Measurements from ENCODE around the gene AVPR2. TPM values are rescaled to one million over a fixed set of nuclear protein-coding genes. Genes with fewer than 3 reads are reported as not detected.

The AVPR2 gene
- total RNA-seq, 1 donor from 2014 or later, result not detected

DNA sequence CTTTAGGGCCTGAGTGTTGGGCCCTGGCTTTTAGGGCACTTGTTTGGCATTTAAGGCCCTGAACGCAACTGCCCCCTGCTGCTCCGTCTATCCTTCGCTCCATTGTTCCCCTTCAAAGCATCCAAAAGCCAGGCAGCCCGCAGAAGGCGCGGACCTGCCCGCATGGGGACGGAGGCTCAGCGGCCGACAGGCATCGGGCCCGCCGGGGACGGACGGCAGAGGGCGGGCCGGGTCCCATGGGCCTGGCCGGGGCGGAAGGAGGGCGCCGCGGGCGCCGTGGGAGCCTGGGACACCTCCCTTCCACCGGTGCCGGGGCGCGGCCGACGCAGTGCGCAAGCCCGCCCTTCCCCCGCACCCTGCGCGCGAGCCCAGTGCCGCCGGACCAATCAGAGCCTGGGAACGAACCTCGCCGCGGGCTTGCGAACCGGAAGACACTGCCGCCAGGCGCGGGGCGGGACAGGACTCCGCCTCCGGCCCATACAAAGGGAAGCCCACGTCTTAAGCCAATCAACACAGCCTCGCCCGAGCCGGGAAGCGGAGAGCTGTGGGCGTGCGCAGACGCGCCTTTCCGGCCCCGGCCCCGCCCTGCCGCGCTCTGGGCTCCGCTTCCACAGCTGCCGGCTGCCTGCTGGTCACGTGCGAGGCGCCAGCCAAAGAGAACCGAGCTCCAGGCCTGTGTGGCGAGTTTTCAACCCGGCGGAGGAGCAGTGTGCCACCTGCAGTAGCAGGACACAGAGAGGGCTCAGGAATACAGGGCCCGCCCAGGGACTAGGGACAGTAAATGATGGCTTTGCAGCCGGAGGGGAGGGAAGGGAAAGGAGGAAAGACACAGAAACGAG, 23.7 kb downstream of the AVPR2 start:
- intact Hi-C loops (cut with micrococcal nuclease), result loop anchor here (1.0 kb wide), 4 partner anchors 19 to 619 kb away; partner anchors contain the start of genes HCFC1, IDH3G, IKBKG and SSR4

- intact Hi-C loops (cut with micrococcal nuclease), result loop anchor here (1.0 kb wide), 4 partner anchors 18 to 618 kb away; partner anchors contain the start of genes HCFC1, IDH3G, IKBKG and SSR4
These were observed 24.4 kb downstream of the AVPR2 start for GRCh38 chrX:153928846-153929245.

GRCh38 chrX:153929576-153929975, 25.1 kb downstream of the AVPR2 start:
- intact Hi-C loops (cut with micrococcal nuclease), result no loop called here

DNA sequence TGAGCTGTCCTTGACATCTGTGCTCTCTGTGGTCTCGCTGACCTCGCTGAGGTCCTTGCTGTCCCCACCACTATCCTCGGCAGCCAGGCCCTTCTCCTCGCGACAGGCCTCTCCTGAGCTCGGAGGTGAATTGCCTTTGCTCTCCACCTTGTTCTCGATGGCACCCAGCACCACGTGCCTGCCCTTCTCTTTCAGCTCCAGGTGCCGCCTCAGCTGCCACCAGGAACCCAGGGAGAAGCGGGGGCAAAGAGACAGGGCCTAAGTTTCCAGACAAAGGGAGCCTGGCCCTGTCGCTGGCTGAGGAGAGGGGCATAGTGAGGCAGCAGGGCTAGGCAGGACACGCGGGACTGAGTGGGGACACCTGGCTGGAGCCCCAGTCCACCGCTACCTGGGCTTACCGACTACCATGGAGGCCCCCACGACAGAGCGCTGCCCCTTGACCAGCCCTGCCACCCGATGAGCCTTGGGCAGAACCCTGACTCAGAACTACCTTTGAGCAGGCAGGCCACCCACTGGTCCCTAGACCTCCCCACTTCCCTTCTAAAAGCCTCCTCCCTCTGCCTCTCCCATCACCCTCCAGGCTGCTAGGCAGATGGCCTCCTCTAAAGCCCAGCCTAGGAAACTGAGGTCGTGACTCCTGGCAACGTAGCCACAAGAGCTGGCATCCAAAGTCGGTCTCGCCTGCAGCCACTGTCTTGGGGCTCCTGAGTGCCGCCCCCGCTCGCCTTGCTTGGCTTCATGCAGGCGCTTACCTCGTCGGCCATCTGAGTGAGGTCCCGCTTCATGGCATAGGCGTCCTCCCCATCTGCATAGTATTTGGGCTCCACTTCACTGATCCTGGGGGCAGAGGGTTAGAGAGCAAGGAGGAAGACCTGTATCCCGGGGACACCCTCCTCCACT, 25.8 kb downstream of the AVPR2 start:
- intact Hi-C loops (cut with micrococcal nuclease), result no loop called here

- intact Hi-C loops (cut with micrococcal nuclease), result no loop called here
These were observed 26.7 kb downstream of the AVPR2 start for GRCh38 chrX:153931151-153931550.

DNA sequence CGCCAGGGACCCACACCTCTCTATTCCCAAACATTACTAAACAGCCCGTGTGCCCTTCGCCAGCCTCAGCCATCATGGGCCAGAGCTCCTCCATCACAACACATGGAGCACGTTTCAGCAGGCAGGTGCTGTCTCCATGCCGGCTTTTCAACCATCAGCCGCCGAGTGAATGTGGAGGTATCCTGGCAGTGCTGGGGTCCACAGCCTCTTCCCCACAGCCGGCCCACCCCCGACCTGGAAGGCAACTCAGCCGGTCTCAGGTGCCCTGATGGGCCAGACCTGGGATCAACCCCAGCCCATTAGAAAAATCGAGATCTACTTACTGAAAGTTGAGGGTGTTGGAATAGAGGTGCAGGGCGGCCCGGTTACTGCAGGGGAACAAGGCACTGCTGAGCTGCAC, 27.3 kb downstream of the AVPR2 start:
- intact Hi-C loops (cut with micrococcal nuclease), result no loop called here

DNA sequence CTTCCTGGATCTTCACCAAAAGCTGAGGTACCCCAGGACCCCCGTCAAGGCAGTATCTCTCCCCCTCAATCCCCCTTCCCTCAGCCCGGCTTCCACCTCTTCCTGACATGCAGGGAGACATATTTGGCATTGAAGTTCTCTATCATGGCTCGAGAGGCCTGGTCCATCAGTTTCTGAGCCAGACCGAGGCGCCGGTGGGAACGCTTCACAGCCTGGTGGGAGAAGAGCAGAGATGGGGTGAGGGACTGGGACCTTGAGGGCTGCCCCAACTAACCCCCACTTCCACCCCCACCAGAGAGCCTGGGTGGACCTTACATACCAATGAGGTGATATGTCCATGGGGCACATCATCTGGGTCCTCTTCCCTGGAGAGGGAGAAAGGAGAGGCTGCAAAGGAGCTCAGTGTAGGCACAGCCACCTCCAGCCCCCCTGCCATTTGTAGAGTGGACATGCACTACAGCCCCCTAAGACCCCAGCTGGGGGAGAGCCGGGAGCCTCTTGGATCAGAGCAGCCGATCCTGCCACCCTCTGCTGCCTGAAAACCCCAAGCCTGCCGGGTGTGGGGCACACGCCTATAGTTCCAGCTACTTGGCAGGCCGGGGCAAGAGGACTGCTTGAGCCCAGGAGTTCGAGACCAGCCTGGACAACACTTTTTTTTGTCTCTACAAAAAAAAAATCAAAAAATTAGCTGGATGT, 27.9 kb downstream of the AVPR2 start:
- intact Hi-C loops (cut with micrococcal nuclease), result no loop called here

DNA sequence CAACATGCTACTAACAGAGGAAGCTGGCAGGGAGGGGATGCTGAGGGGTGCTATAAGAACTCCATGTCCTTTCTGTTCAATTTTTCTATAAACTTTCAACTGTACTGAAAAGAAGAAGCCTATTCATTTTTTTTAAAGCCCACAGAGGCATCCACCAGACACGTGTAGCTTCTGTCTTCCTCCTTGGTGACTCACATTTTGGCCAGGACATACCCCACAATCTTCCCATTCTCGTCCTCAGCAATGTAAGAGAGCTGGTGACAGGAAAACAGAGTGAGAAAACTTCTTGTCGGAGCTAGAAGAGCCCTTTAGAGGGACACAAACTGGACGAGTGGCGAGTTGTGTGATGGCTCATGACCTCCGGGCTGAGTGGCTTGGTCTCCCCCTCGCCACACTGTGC, 29.3 kb downstream of the AVPR2 start:
- intact Hi-C loops (cut with micrococcal nuclease), result no loop called here

GRCh38 chrX:153934148-153934761, 29.8 kb downstream of the AVPR2 start:
- intact Hi-C loops (cut with micrococcal nuclease), result no loop called here

- intact Hi-C loops (cut with micrococcal nuclease), result no loop called here
These were observed 30.4 kb downstream of the AVPR2 start, which contains the start of gene NAA10 for GRCh38 chrX:153934762-153935325. Gene NAA10 (minus strand): TSS chrX:153935037. CDS start chrX:153934904, 133 bp downstream.

DNA sequence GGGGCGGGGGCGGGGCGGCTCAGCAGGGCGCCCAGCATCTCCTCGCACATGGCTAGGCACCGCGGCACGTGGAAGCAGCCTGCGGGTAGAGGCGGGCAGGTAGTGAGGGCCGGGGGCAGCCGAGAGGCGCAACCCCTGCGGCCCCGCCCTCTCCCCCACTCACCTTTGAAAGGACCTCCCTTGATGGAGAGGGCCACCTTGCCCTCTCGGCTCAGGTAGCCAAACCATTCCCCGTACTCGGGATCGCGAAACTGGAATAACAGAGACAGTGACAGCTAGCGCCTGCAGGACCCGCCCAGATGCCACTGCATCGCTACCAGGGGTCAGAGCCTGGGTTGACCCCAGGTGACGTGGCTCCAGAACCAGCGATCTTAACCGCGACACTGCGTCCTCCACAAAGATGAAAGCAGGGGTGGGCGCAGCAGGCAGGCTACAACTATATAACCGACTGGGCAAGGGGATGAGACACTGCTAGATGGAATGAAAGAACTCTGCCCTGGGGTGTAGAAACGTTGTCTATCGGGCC, 30.9 kb downstream of the AVPR2 start:
- intact Hi-C loops (cut with micrococcal nuclease), result no loop called here

- intact Hi-C loops (cut with micrococcal nuclease), result no loop called here
These were observed 32.6 kb downstream of the AVPR2 start for GRCh38 chrX:153937056-153937455.

- intact Hi-C loops (cut with micrococcal nuclease), result no loop called here
These were observed 33.8 kb downstream of the AVPR2 start for GRCh38 chrX:153938226-153938786.

DNA sequence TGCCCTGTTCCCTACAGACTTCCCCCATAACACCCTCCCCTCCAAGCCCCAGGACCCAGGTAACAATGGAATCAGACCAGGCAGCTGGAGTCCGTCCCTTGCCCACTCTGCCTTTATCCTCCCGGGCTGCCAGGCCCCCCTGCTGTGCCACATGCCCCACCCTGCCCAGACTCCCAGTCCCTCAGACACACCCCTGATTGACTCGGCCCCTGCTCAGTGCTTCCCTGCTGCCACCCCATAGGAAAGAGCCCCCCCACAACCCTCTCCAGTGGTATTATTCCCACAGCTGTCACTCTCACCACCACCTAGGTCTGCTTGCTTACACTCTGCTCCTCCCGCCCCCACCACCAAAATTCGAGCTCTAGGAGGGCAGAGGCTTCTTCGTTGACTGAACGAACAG, 35.1 kb downstream of the AVPR2 start:
- intact Hi-C loops (cut with micrococcal nuclease), result no loop called here

DNA sequence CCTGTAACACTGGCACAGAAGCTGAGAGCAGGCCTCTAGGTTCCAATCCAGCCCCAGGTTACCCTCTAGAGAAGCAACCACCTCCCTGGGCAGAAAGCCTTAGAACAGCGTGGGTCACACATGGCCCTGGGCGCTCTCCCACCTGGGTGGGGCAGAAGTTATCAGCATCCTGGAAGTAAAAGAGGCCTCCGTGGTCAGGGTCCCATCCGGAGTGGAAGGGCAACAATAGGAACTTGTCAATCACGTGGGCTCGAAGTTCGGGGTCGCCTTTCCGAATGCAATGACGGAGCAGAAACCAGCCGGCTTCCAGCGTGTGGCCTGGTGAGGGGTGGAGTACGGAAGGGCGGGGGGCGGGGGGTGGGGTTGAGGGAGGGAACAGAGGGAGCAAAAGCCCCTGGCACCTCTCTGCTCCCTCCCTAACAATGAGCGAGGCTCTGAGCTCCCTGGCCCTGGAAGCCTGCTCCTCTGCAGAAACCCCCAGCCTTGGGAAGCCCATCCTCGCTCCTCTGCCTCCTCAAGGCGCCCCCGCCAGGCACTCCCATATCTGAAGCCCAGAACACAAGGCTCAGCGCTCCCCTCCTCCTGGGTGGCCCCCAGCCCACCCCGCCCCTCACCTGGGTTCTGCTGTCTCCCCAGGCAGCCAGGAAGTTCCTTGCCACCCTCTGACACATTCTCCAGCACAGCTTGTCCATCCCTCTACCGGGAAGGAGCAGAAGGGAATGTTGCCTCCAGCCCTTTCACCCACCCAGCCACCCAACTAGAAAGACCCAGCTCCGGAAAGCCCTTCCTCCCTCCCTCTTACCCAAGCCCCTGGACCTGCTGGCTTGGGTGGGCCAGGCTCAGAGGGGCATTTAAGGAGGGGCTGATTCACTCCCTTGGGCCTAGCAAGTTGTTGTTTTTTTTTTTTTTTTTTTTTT, 37.1 kb downstream of the AVPR2 start:
- intact Hi-C loops (cut with micrococcal nuclease), result no loop called here

GRCh38 chrX:153944140-153944799, 39.8 kb downstream of the AVPR2 start, which contains the start of gene RENBP:
Gene RENBP (minus strand): TSS chrX:153944643. CDS start chrX:153944610, 33 bp downstream.
- intact Hi-C loops (cut with micrococcal nuclease), result no loop called here

- intact Hi-C loops (cut with micrococcal nuclease), result no loop called here
These were observed 40.3 kb downstream of the AVPR2 start for GRCh38 chrX:153944800-153945150.

Measured in T-helper 2 cell treated with Interferon-gamma antibody and Interleukin-4, amounts not matched to agents 100 ng/mL and 5 ng/mL, for 36 hours (primary cell).